GM12864 (cell line): ENCODE data around the gene GPR137.

Source experiments
- DNase-seq: peaks from one replicate; pipeline ENCODE4 v3.0.0-alpha.2; 2011; ENCODE audit warnings: low read depth
- H3K4me3 ChIP-seq: 2 replicates; pipeline ENCODE4 v1.5.1; 2011; ENCODE audit warnings: mild to moderate bottlenecking, low read depth, low read length, control low read depth
- CTCF ChIP-seq: IDR thresholded peaks from 2 replicates; pipeline ENCODE4 v1.5.1; 2011; ENCODE audit warnings: low read depth, mild to moderate bottlenecking, moderate library complexity, low read length, control low read depth, inconsistent platforms; ENCODE audit errors: missing control alignments

Gene GPR137

DNA sequence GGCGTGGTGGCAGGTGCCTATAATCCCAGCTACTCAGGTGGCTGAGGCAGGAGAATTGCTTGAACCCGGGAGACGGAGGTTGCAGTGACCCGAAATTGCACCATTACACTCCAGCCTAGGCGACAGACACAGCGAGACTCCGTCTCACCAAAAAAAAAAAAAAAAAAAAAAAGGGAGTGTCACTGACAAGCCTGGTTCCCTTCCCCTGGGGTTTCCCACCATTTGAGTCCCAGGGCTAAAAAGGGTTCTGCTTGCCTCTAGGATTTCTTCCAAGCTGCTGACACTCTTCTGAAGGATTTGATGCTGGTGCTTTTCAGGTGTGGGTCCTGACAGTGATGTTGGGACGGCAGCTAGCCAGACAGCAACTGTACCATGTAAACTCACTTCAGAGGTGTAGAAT, 53.1 kb downstream of the GPR137 start:
- no peak for TF ChIP-seq CTCF
- DNase-seq = no peak
- no peak overlapping the region; the same call in 1 of the 2 replicates for H3K4me3 ChIP-seq
